ENCODE results near the gene AP2S1.

The AP2S1 gene

GRCh38 chr19:46878613-46879375 lies 28.1 kb upstream of the AP2S1 start:
- Histone ChIP-seq H3K36me3 (ENCODE audit: insufficient read depth, low read length) (no peaks in the 10 kb centered on the region), H3K4me2 (ENCODE audit: low read depth, low read length, poor library complexity, severe bottlenecking) (no peak overlapping the region), H3K9me3 (ENCODE audit: insufficient read depth, low read depth, low read length) (no peaks in the 10 kb centered on the region), H3K4me1 (ENCODE audit: insufficient read depth, low read length, poor library complexity, severe bottlenecking) (no peaks in the 10 kb centered on the region), H3F3A (ENCODE audit: low read depth) (no peaks in the 10 kb centered on the region), H2AFZ (ENCODE audit: low read length) (no peak overlapping the region), H3K27me3 (ENCODE audit: insufficient read depth, low read length, poor library complexity, severe bottlenecking) (no peaks in the 10 kb centered on the region), H3K9ac (ENCODE audit: low read depth, low read length, poor library complexity, severe bottlenecking) (no peak overlapping the region), H3K4me3 (ENCODE audit: low read length, poor library complexity, severe bottlenecking) (no peak overlapping the region), H3K9me2 (replicated peaks; ENCODE audit: low read depth, low read length) (no peaks in the 10 kb centered on the region), H4K20me1 (ENCODE audit: insufficient read depth, low read length, poor library complexity, severe bottlenecking) (peaks cover 9% of the 10 kb centered on the region), H3K79me2 (ENCODE audit: insufficient read depth, low read length) (peaks cover 67% of the 10 kb centered on the region)
- TF ChIP-seq CTCF (conservative IDR thresholded peaks at IDR 0.05; ENCODE audit: low read length) = no peak
- TF ChIP-seq EZH2phosphoT487 (IDR thresholded peaks at IDR 0.05; ENCODE audit: borderline replicate concordance) = no peak

- no peak overlapping the region for H3K9ac ChIP-seq (ENCODE audit: low read depth, low read length, poor library complexity, severe bottlenecking)
- H3F3A ChIP-seq (ENCODE audit: low read depth) = no peaks in the 10 kb centered on the region
- no peaks in the 10 kb centered on the region for H3K36me3 ChIP-seq (ENCODE audit: insufficient read depth, low read length)
- no peaks in the 10 kb centered on the region for H3K9me2 ChIP-seq (replicated peaks; ENCODE audit: low read depth, low read length)
- no peaks in the 10 kb centered on the region for H3K27me3 ChIP-seq (ENCODE audit: insufficient read depth, low read length, poor library complexity, severe bottlenecking)
- no peak overlapping the region for H3K4me2 ChIP-seq (ENCODE audit: low read depth, low read length, poor library complexity, severe bottlenecking)
- no peak overlapping the region for H3K4me3 ChIP-seq (ENCODE audit: low read length, poor library complexity, severe bottlenecking)
- H4K20me1 ChIP-seq (ENCODE audit: insufficient read depth, low read length, poor library complexity, severe bottlenecking) = peaks cover 20% of the 10 kb centered on the region
- H3K4me1 ChIP-seq (ENCODE audit: insufficient read depth, low read length, poor library complexity, severe bottlenecking) = no peaks in the 10 kb centered on the region
- H2AFZ ChIP-seq (ENCODE audit: low read length) = no peak overlapping the region
- H3K79me2 ChIP-seq (ENCODE audit: insufficient read depth, low read length) = peaks cover 69% of the 10 kb centered on the region
- H3K9me3 ChIP-seq (ENCODE audit: insufficient read depth, low read depth, low read length) = no peaks in the 10 kb centered on the region
- no peak for TF ChIP-seq CTCF (conservative IDR thresholded peaks at IDR 0.05; ENCODE audit: low read length)
- TF ChIP-seq EZH2phosphoT487 (IDR thresholded peaks at IDR 0.05; ENCODE audit: borderline replicate concordance) = no peak
Observed at GRCh38 chr19:46875657-46876056, 25.0 kb upstream of the AP2S1 start.

GRCh38 chr19:46875234-46875633 lies 24.6 kb upstream of the AP2S1 start:
- TF ChIP-seq CTCF (conservative IDR thresholded peaks at IDR 0.05; ENCODE audit: low read length) = no peak
- no peak for TF ChIP-seq EZH2phosphoT487 (IDR thresholded peaks at IDR 0.05; ENCODE audit: borderline replicate concordance)
- Histone ChIP-seq H3K9ac (ENCODE audit: low read depth, low read length, poor library complexity, severe bottlenecking) (no peak overlapping the region), H3K79me2 (ENCODE audit: insufficient read depth, low read length) (peaks cover 72% of the 10 kb centered on the region), H2AFZ (ENCODE audit: low read length) (no peak overlapping the region), H3K4me1 (ENCODE audit: insufficient read depth, low read length, poor library complexity, severe bottlenecking) (no peaks in the 10 kb centered on the region), H3K27me3 (ENCODE audit: insufficient read depth, low read length, poor library complexity, severe bottlenecking) (no peaks in the 10 kb centered on the region), H3K36me3 (ENCODE audit: insufficient read depth, low read length) (no peaks in the 10 kb centered on the region), H3F3A (ENCODE audit: low read depth) (no peaks in the 10 kb centered on the region), H3K9me3 (ENCODE audit: insufficient read depth, low read depth, low read length) (no peaks in the 10 kb centered on the region), H3K4me2 (ENCODE audit: low read depth, low read length, poor library complexity, severe bottlenecking) (no peak overlapping the region), H4K20me1 (ENCODE audit: insufficient read depth, low read length, poor library complexity, severe bottlenecking) (peaks cover 23% of the 10 kb centered on the region), H3K9me2 (replicated peaks; ENCODE audit: low read depth, low read length) (no peaks in the 10 kb centered on the region), H3K4me3 (ENCODE audit: low read length, poor library complexity, severe bottlenecking) (no peak overlapping the region)

Measured in Loucy (cell line).